NCI-H2227 (cell line): ENCODE measurements around the gene TGFB1I1.
"Not testable (repeated sequence)": the region's sequence is repeated elsewhere in the genome, so short reads cannot be mapped to it uniquely, and the experiment has no call there.

ENCODE experiments used
- DNase-seq: peaks from one replicate; lab custom pipeline; 2025; ENCODE audit not compliant: unreplicated experiment; lab: John Stamatoyannopoulos, UW

Gene TGFB1I1

GRCh38 chr16:31467858-31468257 lies 4.1 kb upstream of the TGFB1I1 start:
- DNase-seq, result no peak

DNA sequence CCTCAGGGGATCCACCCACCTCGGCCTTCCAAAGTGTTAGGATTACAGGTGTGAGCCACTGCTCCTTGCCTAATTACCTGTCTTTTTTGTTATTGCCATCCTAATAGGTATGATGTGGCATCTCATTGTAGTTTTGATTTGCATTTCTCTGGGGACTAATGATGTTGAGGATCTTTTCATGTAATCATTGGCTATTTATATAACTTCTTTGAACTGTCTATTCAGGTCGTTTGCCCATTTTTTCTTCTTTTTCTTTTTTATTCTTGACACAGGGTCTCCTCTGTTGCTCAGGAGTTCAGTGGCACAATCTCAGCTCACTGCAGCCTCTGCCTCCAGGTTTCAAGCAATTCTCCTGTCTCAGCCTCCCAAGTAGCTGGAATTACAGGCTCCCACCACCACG lies 1.3 kb upstream of the TGFB1I1 start:
- DNase-seq, result no peak

DNA sequence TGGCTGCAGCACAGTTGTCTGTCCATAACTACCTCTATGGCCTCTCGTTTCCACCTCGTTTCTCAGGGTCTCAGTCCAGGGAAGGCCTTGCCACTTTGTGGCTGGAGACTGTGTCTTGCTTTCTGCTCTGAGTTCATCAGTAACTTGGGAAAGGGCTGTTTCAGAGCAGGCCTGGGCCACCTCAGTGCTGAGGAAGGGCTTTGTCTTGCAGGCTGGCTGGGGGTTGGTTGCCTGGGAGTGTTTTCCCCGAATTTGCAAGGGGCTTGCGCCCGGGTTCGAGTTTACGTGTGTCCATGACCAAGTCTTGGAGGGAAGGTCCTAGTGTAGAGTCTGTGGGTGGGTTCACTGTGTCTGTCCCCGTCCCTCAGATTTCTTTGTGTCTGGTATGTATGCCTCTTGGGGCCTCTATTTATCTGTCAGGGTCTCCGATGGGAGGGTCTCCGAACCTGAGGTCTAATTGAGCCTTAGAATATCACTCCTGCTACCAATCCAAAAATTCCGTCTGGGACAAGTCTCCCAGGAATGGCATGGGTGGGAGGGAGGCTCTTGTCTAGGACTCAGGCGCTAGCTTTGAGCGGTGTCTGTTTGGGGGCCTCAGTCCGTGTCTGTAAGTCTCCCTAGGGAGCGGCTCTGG lies 594 bp upstream of the TGFB1I1 start:
- DNase-seq, result no peak

DNA sequence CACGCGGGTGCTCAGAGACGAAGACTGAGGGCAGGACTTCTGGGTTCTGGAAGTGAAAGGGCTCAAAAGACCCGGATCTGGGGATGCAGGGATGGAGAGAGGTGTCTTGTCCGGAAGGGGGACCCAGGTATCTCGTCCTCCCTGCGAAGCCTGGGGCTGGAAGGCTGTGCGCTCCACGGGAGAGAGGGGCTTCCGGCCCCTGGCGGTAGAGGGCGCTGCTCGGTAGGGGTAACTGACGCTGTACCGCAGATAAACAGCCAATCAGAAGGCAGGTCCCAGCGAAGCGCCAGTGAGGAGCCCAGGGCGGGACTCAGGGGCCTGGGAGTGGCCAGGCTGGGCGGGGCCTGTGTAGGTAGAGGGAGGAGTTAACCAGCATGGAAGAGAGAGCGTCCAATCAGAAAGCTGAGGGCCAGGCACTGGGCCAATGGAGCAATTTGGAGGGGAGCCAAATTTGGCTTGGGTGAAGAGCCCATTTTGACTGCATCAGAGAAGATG lies 804 bp downstream of the TGFB1I1 start:
- DNase-seq, result peak; percentile 76

DNA sequence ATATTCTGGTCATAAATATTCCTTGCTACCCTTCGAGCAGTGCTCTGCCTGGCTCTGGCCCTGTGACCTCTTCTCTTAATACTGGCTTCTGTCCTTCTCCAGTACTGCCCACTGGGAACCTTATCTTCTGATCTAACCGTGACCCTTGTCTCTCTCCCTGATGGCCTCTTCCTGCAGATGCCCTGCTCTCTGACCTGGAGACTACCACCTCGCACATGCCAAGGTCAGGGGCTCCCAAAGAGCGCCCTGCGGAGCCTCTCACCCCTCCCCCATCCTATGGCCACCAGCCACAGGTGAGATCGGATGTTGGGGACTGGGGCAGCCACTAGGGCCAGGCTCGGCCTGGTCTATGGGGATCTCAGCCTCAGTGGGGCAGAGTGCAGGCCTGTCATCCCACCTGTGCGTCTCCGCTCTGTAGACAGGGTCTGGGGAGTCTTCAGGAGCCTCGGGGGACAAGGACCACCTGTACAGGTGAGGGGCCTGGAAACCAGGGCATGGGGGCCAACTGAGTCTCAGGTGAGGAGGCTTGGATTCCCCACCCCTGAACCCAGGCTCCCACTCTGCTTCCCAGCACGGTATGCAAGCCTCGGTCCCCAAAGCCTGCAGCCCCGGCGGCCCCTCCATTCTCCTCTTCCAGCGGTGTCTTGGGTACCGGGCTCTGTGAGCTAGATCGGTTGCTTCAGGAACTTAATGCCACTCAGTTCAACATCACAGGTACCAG lies 1.5 kb downstream of the TGFB1I1 start:
- no peak for DNase-seq

GRCh38 chr16:31474173-31474714 lies 2.3 kb downstream of the TGFB1I1 start:
- no peak for DNase-seq

DNA sequence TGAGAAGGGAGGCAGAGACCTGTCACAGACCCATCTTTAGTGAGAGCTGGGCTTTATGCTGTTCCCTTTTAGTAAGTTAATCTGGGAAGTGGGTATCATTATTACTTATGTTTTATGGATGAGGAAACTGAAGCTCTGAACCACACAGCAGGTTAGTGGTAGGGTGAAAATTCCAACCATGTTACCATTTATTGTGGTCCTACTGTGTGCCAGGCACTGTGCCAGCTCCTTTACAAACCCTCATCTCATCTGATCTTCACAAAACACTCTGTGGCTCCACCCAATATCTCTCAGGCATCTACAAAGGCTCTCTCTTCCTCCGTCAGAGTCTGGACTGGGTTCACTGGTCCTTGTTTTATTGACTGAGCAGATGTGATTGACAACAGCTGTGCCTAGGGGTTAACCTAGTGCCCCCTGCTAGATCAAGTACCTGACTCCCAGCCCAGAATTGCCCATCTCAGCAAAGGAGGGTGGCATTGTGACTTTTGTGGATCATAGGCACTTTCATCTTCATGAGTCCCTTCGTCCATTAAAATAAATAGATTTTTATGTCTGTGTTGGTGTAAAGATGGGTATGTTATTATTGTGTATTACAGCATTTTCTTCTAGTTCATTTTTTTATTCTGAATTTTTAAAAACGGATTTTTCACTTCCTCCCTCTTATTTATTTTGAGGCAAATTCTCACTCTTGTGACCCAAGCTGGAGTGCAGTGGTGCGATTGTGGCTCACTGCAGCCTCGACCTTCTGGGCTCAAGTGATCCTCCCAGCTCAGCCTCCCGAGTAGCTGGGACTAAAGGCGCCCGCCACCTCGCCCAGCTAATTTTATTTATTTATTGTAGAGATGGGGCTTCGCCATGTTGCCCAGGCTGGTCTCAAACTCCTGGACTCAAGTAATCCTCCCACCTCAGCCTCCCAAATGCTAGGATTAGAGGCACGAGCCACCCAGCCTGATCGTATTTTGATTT lies 3.1 kb downstream of the TGFB1I1 start:
- no peak for DNase-seq

- no peak for DNase-seq
Observed at GRCh38 chr16:31475946-31476302, 4.0 kb downstream of the TGFB1I1 start.

DNA sequence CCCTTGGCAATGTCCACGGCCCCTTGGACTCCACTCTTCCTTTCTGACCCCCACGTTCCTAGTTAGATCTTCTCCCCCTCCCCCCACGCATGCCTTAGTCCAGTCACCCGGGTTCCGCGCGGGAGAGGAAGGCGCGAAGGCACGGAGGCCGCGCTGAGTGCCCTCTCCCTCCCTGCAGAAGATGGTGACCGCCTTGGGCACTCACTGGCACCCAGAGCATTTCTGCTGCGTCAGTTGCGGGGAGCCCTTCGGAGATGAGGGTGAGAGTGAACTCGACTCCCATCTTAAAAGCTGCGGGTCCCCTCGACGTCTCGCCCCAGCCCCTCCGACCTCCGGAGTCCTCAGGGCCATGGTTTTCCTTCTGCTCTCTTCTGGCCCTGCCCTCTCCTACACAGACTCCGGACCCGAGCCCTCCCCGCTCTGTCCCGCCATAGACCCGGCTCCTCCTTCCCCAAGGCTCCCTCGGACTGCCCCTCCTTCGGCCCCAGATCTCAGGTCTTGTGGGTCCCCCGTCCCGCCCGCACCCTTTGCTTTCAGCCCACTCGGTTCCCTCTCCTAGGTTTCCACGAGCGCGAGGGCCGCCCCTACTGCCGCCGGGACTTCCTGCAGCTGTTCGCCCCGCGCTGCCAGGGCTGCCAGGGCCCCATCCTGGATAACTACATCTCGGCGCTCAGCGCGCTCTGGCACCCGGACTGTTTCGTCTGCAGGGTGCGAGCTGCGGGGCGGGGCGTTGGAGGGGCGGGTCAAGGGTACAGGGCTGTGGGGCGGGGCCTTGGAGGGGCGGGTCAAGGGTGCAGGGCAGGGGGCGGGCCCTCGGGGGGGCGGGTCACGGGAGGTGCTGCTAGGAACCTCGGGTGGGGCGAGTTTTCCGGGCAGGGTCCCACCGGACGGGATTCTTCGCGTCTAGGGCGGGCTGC lies 4.6 kb downstream of the TGFB1I1 start:
- no peak for DNase-seq

DNA sequence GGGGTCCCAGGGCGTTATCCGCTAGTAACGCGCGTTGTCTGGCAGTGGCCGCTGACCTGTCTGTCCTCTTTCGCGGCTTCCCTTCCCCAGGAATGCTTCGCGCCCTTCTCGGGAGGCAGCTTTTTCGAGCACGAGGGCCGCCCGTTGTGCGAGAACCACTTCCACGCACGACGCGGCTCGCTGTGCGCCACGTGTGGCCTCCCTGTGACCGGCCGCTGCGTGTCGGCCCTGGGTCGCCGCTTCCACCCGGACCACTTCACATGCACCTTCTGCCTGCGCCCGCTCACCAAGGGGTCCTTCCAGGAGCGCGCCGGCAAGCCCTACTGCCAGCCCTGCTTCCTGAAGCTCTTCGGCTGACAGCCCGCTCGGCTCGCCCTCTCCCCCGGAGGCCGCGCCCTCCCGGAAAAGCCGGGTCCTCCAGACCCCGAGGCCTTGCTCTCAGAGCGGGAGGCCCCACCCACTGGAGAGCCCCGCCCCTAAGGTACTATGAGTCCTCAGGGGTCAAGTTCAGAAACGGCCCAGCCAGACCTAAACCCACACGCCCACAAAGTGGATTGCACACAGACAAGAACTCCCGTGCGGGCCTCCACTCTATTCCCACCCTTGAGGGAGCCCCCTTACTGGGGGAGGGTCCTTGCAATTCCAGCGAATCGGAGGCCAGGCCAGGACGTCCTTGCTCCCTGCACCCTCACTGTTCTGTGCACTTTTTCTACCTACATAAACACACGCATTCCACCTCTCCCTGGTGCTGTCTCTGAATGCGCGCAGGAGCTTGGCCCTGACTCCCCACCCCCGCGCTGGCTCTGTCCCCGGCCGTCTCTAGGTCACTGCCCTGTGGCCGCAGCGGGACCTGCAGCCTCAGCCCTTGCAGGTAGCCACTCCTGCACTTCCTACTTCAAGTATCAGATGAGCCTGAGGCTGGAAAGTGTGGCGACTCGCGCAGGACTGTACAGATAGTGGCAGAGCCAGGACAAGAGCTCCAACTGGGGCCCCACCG lies 5.6 kb downstream of the TGFB1I1 start:
- DNase-seq, result no peak

DNA sequence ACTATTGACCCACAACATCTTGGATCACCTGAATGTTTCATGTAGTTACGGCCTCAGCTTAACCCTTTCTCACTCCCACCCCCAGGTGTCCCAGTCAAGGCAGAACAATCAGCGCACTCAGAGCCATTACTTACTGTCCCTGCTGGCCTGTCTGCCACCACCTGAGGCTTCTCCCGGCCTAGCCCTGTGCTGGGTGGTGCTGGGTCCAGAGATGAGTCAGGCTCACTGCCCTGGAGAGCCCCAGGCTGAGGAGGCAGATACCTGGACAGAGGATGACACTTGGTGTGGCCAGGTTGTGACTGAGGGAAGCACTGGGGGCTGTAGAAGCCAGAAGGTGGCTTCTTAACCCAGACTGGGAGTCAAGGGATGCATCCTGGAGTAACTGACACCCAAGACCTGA lies 7.0 kb downstream of the TGFB1I1 start:
- no peak for DNase-seq

DNA sequence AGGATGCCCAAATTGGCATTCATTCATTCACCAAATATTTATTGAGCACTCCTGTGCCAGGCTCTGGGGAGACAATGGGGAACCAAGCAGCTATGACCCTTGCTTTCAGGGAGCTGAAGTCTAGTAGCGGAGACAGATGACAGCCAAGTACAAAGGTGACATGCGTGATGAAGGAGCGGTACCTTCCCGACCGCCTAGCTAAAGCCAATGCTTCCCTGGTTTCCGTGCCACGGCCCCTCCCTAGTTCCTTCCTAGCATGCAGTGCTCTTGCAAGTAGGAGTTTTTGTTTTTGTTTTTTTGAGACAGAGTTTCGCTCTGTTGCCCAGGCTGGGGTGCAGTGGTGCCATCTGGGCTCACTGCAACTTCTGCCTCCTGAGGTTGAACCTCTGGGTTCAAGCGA lies 7.8 kb downstream of the TGFB1I1 start:
- no peak for DNase-seq

GRCh38 chr16:31480851-31481536 lies 9.0 kb downstream of the TGFB1I1 start:
- no peak for DNase-seq

- no peak for DNase-seq
Observed at GRCh38 chr16:31483081-31483480, 11.1 kb downstream of the TGFB1I1 start, which contains the start of gene SLC5A2. Gene SLC5A2, plus strand, starts transcription at chr16:31483123. Its CDS starts 14 bp downstream, at chr16:31483137.

DNA sequence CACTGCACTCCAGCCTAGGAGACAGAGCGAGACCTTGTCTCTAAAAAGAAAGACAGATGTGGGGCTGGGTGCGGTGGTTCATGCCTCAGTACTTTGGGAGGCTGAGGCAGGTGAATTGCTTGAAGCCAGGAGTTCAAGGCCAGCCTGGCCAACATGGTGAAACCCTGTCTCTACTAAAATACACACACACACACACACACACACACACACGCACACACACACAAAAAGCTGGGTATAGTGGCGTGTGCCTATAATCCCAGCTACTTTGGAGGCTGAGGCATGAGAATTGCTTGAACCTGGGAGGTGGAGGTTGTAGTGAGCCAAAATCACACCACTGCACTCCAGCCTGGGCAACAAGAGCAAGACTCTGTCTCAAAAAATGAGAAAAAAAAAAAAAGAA lies 12.1 kb downstream of the TGFB1I1 start:
- not testable (repeated sequence) for DNase-seq

DNA sequence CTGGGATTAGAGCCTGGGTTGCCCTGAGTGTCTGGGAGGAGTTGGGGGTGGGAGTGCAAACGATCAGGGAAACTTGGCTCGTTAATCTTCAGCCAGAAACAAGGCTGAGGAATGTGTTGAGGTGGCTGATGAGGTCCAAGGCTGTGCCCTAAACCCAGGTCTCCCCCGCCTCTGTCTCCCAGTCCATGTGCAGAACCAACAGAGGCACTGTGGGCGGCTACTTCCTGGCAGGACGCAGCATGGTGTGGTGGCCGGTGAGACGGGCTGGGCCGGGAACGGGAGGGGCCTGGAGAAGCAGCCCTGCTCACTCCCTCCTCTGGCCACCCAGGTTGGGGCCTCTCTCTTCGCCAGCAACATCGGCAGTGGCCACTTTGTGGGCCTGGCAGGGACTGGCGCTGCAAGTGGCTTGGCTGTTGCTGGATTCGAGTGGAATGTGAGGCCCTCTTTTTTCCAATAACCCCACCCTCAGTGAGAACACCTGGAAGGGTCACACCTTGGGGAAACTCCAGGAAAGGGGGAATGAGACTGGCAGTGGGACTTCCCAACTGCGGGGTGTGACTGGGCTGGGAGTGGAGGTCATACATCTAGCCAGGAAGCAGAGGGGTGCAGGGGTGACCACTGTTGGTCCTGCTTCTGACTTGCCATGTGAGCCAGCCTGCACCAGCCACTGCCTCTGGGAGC lies 12.7 kb downstream of the TGFB1I1 start:
- DNase-seq, result no peak

GRCh38 chr16:31485571-31485970 lies 13.6 kb downstream of the TGFB1I1 start:
- no peak for DNase-seq

DNA sequence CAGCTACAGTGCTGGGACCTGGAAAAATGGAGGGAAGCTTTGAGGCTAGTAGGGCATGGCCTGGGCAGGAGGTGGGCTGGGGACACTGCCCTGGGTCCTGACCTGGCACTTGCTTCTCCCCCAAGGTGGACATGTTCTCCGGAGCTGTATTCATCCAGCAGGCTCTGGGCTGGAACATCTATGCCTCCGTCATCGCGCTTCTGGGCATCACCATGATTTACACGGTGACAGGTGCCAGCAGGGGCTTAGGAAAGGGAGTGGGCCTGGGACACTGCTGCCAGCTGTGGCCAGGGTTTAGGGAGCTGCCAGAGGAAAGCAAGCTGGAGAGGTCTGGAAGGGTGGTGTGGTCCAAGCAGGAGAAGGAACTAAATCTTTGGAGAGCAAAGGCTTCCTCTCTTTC lies 14.1 kb downstream of the TGFB1I1 start:
- DNase-seq, result no peak
